NB4 (cell line): ENCODE measurements around the gene PHPT1.

ENCODE experiments used
- DNase-seq: peaks from one replicate; pipeline ENCODE4 v3.0.0; 2010; ENCODE audit warnings: low read depth
- H3K4me3 ChIP-seq: one replicate; pipeline ENCODE4 v1.5.1; 2011; ENCODE audit warnings: mild to moderate bottlenecking, low read depth, low read length, moderate library complexity
- CTCF ChIP-seq: IDR thresholded peaks from one replicate; pipeline ENCODE4 v1.5.1; 2012; ENCODE audit warnings: low read depth, low read length
- MAX ChIP-seq: IDR thresholded peaks from 2 replicates; pipeline ENCODE4 v1.6.1; 2011; ENCODE audit warnings: low read depth, low read length
- MYC ChIP-seq: IDR thresholded peaks from 2 replicates; pipeline ENCODE4 v1.6.1; 2011; ENCODE audit warnings: low read depth, low read length
- POLR2A ChIP-seq: IDR thresholded peaks from 2 replicates; pipeline ENCODE4 v1.6.1; 2011; ENCODE audit warnings: mild to moderate bottlenecking; ENCODE audit not compliant: insufficient read length; ENCODE audit errors: extremely low read depth

PHPT1 gene

GRCh38 chr9:136826703-136827582 lies 22.3 kb upstream of the PHPT1 start:
- no peak overlapping the region for H3K4me3 ChIP-seq
- TF ChIP-seq MYC, result no peak
- no peak for TF ChIP-seq POLR2A
- no peak for DNase-seq

- TF ChIP-seq CTCF (no peak), POLR2A (no peak), MAX (no peak), MYC (no peak)
- no peak for DNase-seq
- no peak overlapping the region for H3K4me3 ChIP-seq
Measured at GRCh38 chr9:136827794-136828473, 21.3 kb upstream of the PHPT1 start.

- H3K4me3 ChIP-seq, result no peak overlapping the region
- TF ChIP-seq MAX, result no peak
- TF ChIP-seq MYC, result no peak
- no peak for TF ChIP-seq POLR2A
- TF ChIP-seq CTCF, result no peak
Measured at GRCh38 chr9:136828474-136829140, 20.6 kb upstream of the PHPT1 start.

GRCh38 chr9:136829412-136829811 lies 19.8 kb upstream of the PHPT1 start:
- TF ChIP-seq MAX (no peak), CTCF (no peak)
- no peak overlapping the region for H3K4me3 ChIP-seq
- DNase-seq, result no peak

More at GRCh38 chr9:136828474-136829140, 20.6 kb upstream of the PHPT1 start:
- DNase-seq, result no peak

GRCh38 chr9:136829981-136830885 lies 19.0 kb upstream of the PHPT1 start:
- no peak for TF ChIP-seq POLR2A
- TF ChIP-seq MYC, result no peak
- TF ChIP-seq MAX, result no peak
- no peak for TF ChIP-seq CTCF
- H3K4me3 ChIP-seq, result no peak overlapping the region
- DNase-seq, result no peak
